K562 (cell line): ENCODE results near the gene DKC1. TPM values are rescaled to one million over a fixed set of nuclear protein-coding genes. Genes with fewer than 3 reads are reported as not detected.

Experiments used
- ARID1B ChIP-seq: fragments of 450-650 bp; IDR thresholded peaks from 2 replicates; pipeline ENCODE4 v1.6.1; 2016; ENCODE audit warnings: antibody characterized with exemption, mild to moderate bottlenecking, inconsistent platforms
- CBFA2T2 ChIP-seq: fragments of 450-650 bp; conservative IDR thresholded peaks from 2 replicates; pipeline ENCODE4 v1.6.1; 2017; ENCODE audit warnings: mild to moderate bottlenecking
- CBFA2T3 ChIP-seq: fragments of 450-650 bp; IDR thresholded peaks from 2 replicates; pipeline ENCODE4 v1.6.1; 2017
- GTF2F1 ChIP-seq: IDR thresholded peaks from 2 replicates; pipeline ENCODE4 v1.6.1; 2011; ENCODE audit warnings: low read depth, low read length, improper control_type of control experiment
- HNRNPL ChIP-seq: fragments of 200-400 bp; formaldehyde crosslinking; IDR thresholded peaks from 2 replicates; pipeline ENCODE4 v1.6.1; 2017; ENCODE audit warnings: low read depth, mild to moderate bottlenecking, low read length
- MCM5 ChIP-seq: fragments of 450-650 bp; IDR thresholded peaks from 2 replicates; pipeline ENCODE4 v1.6.1; 2016; ENCODE audit warnings: low read depth
- MEF2A ChIP-seq: IDR thresholded peaks from 2 replicates; pipeline ENCODE4 v1.6.1; 2011; ENCODE audit warnings: low read depth, mild to moderate bottlenecking, low read length, moderate library complexity; ENCODE audit not compliant: control insufficient read depth
- NFE2 ChIP-seq: IDR thresholded peaks from 2 replicates; pipeline ENCODE4 v1.6.1; 2014; ENCODE audit warnings: antibody characterized with exemption, low read depth
- PYGO2 ChIP-seq: fragments of 450-650 bp; IDR thresholded peaks from 2 replicates; pipeline ENCODE4 v1.6.1; 2016; ENCODE audit warnings: mild to moderate bottlenecking, missing genetic modification characterization, moderate library complexity, missing compliant biosample characterization
- TCF15 ChIP-seq: fragments of 250-450 bp; sonication (Bioruptor Pico); IDR thresholded peaks from 2 replicates; pipeline ENCODE4 v1.8.0; 2022; ENCODE audit warnings: moderate library complexity, mild to moderate bottlenecking, inconsistent platforms
- TCF3 ChIP-seq: sonication (generic); formaldehyde crosslinking; IDR thresholded peaks from 2 replicates; pipeline ENCODE4 v1.4.0; 2020; ENCODE audit warnings: mild to moderate bottlenecking, missing genetic modification reagents
- TEAD4 ChIP-seq, 2 experiments: sonication (generic) in 1 of 2; formaldehyde crosslinking in 1 of 2; IDR thresholded peaks; 2 replicates each; pipeline versions ENCODE4 v1.6.1 to v1.8.0; 2012 to 2022; ENCODE audit warnings: borderline replicate concordance in 1 of 2, inconsistent platforms in 1 of 2, low read length in 1 of 2, mild to moderate bottlenecking in 1 of 2, missing genetic modification reagents in 1 of 2
- USF1 ChIP-seq: sonication (generic); formaldehyde crosslinking; IDR thresholded peaks from 2 replicates; pipeline ENCODE4 v1.9.0; 2022; ENCODE audit warnings: mild to moderate bottlenecking, missing genetic modification reagents
- ZNF232 ChIP-seq: sonication (generic); formaldehyde crosslinking; IDR thresholded peaks from 2 replicates; pipeline ENCODE4 v1.8.0; 2022; ENCODE audit warnings: mild to moderate bottlenecking, missing genetic modification reagents
- polyA plus RNA-seq, 8 experiments: library from polyadenylated mRNA; depleted of rRNA in 4 of 8; stranded (reverse) in 5 of 8; unstranded in 3 of 8; fragments of >200 nt; fragmentation: Nextera tagmentation in 2 of 8; fragmentation: Illumina TruSeq in 1 of 8; extraction: Ambion mirVana in 2 of 8; extraction: Trizol in 1 of 8; gene quantifications; 2 replicates each; pipeline versions ENCODE4 v1.2.1 to v1.2.3, GENCODE V29; 2011 to 2014; ENCODE audit warnings: inconsistent platforms in 1 of 8, missing spikeins in 1 of 8
- total RNA-seq, 7 experiments: library from RNA; depleted of rRNA in 6 of 7; stranded (reverse); fragments of >200 nt in 6 of 7; fragmentation: Illumina TruSeq in 2 of 7; extraction: Trizol in 2 of 7; gene quantifications; 2 replicates each; pipeline versions ENCODE4 v1.2.1 to v1.2.3, GENCODE V29; 2011 to 2021; ENCODE audit warnings: low replicate concordance in 1 of 7

The DKC1 gene
- total and polyA plus RNA-seq, 9 of the 15 experiments (the other 6 are each of a cell fraction or from before 2014, with no cell fraction given): 205 to 313 (median 219) TPM

- TF ChIP-seq USF1: no peak
- no peak for TF ChIP-seq PYGO2 (tag)
- TF ChIP-seq NFE2: no peak
- no peak for TF ChIP-seq MCM5
- TF ChIP-seq GTF2F1: no peak
- peak; percentile 62 for TF ChIP-seq CBFA2T3
- peak; percentile 48; the same call in 1 of the 2 replicates for TF ChIP-seq ARID1B
- TF ChIP-seq ZNF232: no peak
- peak; percentile 54; the same call in 1 of the 2 replicates for TF ChIP-seq TCF3 (CRISPR knock-in tag)
- no peak for TF ChIP-seq TCF15 (CRISPR knock-in tag)
- TF ChIP-seq TEAD4 (IDR thresholded peaks at IDR 0.05; ENCODE audit: low read length): 0 out of 2 replicates have a peak, but pooled peaks have one; percentile 10
- no peak for TF ChIP-seq TEAD4 (CRISPR knock-in tag; IDR thresholded peaks at IDR 0.05; ENCODE audit: borderline replicate concordance)
- peak; percentile 22; the same call in 1 of the 2 replicates for TF ChIP-seq CBFA2T2
- TF ChIP-seq HNRNPL: no peak
- TF ChIP-seq MEF2A: no peak
Observed at GRCh38 chrX:154742613-154743012, 20.1 kb upstream of the DKC1 start (continued).
